A549 (cell line): ENCODE data around the gene GBF1.

ENCODE experiments used
- CTCF ChIP-seq: fragments of >200 bp; sonication (Bioruptor Twin); formaldehyde crosslinking; IDR thresholded peaks from 3 replicates; pipeline ENCODE4 v1.5.1; 2016
- EP300 ChIP-seq, 2 experiments: fragments of >200 bp; sonication (Bioruptor Twin); formaldehyde crosslinking; IDR thresholded peaks; 2 replicates in 1 of 2; 3 replicates in 1 of 2; pipeline ENCODE4 v1.6.1; 2016 to 2017
- HDAC2 ChIP-seq: fragments of 200-600 bp; sonication (generic); IDR thresholded peaks from 2 replicates; pipeline ENCODE4 v1.6.1; 2016
- NFE2L2 ChIP-seq: fragments of 150-350 bp; conservative IDR thresholded peaks from 2 replicates; pipeline ENCODE4 v1.6.1; 2014; ENCODE audit warnings: low read length
- PBX3 ChIP-seq: IDR thresholded peaks from 2 replicates; pipeline ENCODE4 v1.6.1; 2012
- POLR2A ChIP-seq: IDR thresholded peaks from 2 replicates; pipeline ENCODE4 v1.6.1; 2012; ENCODE audit warnings: mild to moderate bottlenecking, low read length
- RAD21 ChIP-seq, 2 experiments: fragments of >200 bp in 1 of 2; sonication (Bioruptor Twin) in 1 of 2; formaldehyde crosslinking in 1 of 2; IDR thresholded peaks in 1 of 2; conservative IDR thresholded peaks in 1 of 2; 2 replicates in 1 of 2; 3 replicates in 1 of 2; pipeline ENCODE4 v1.6.1; 2012 to 2018; ENCODE audit warnings: inconsistent platforms in 1 of 2
- ZFP36 ChIP-seq: fragments of 450-650 bp; IDR thresholded peaks from 2 replicates; pipeline ENCODE4 v1.6.1; 2014; ENCODE audit warnings: borderline replicate concordance; ENCODE audit not compliant: partially characterized antibody
- TF ChIP-seq, protein P1 (sequence below): fragments of 450-650 bp; IDR thresholded peaks from 2 replicates; pipeline ENCODE4 v1.6.1; 2014; ENCODE audit warnings: antibody characterized with exemption
- TF ChIP-seq, protein P2 (sequence below): fragments of 200-600 bp; sonication (generic); IDR thresholded peaks from 2 replicates; pipeline ENCODE4 v1.6.1; 2016; ENCODE audit warnings: antibody characterized with exemption, mild to moderate bottlenecking, moderate library complexity
- TF ChIP-seq, protein P3 (sequence below): fragments of 150-350 bp; IDR thresholded peaks from 2 replicates; pipeline ENCODE4 v1.6.1; 2014; ENCODE audit warnings: low read depth, mild to moderate bottlenecking, low read length

- no peak for TF ChIP-seq CTCF
- TF ChIP-seq EP300 (IDR thresholded peaks at IDR 0.05), result no peak
- TF ChIP-seq ZFP36, result no peak
- no peak for TF ChIP-seq PBX3
- TF ChIP-seq, protein P1, sequence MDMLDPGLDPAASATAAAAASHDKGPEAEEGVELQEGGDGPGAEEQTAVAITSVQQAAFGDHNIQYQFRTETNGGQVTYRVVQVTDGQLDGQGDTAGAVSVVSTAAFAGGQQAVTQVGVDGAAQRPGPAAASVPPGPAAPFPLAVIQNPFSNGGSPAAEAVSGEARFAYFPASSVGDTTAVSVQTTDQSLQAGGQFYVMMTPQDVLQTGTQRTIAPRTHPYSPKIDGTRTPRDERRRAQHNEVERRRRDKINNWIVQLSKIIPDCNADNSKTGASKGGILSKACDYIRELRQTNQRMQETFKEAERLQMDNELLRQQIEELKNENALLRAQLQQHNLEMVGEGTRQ, result no peak
- TF ChIP-seq RAD21 (conservative IDR thresholded peaks at IDR 0.05 in 1 of 2, IDR thresholded peaks at IDR 0.05 in 1 of 2), result no peak
- TF ChIP-seq, protein P2, sequence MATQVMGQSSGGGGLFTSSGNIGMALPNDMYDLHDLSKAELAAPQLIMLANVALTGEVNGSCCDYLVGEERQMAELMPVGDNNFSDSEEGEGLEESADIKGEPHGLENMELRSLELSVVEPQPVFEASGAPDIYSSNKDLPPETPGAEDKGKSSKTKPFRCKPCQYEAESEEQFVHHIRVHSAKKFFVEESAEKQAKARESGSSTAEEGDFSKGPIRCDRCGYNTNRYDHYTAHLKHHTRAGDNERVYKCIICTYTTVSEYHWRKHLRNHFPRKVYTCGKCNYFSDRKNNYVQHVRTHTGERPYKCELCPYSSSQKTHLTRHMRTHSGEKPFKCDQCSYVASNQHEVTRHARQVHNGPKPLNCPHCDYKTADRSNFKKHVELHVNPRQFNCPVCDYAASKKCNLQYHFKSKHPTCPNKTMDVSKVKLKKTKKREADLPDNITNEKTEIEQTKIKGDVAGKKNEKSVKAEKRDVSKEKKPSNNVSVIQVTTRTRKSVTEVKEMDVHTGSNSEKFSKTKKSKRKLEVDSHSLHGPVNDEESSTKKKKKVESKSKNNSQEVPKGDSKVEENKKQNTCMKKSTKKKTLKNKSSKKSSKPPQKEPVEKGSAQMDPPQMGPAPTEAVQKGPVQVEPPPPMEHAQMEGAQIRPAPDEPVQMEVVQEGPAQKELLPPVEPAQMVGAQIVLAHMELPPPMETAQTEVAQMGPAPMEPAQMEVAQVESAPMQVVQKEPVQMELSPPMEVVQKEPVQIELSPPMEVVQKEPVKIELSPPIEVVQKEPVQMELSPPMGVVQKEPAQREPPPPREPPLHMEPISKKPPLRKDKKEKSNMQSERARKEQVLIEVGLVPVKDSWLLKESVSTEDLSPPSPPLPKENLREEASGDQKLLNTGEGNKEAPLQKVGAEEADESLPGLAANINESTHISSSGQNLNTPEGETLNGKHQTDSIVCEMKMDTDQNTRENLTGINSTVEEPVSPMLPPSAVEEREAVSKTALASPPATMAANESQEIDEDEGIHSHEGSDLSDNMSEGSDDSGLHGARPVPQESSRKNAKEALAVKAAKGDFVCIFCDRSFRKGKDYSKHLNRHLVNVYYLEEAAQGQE, result no peak
- TF ChIP-seq, protein P3, sequence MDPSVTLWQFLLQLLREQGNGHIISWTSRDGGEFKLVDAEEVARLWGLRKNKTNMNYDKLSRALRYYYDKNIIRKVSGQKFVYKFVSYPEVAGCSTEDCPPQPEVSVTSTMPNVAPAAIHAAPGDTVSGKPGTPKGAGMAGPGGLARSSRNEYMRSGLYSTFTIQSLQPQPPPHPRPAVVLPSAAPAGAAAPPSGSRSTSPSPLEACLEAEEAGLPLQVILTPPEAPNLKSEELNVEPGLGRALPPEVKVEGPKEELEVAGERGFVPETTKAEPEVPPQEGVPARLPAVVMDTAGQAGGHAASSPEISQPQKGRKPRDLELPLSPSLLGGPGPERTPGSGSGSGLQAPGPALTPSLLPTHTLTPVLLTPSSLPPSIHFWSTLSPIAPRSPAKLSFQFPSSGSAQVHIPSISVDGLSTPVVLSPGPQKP, result no peak
- no peak for TF ChIP-seq NFE2L2
- TF ChIP-seq HDAC2, result no peak
- TF ChIP-seq POLR2A, result no peak
These were observed 46.0 kb downstream of the GBF1 start for GRCh38 chr10:102291221-102291905.
